ENCODE results near the gene DOCK7.
"Not testable (repeated sequence)": the region's sequence is repeated elsewhere in the genome, so short reads cannot be mapped to it uniquely, and the experiment has no call there.

Gene DOCK7

GRCh38 chr1:62691062-62691844 lies 3.1 kb upstream of the DOCK7 start:
- no peak for DNase-seq (ENCODE audit: low read depth)

- DNase-seq (ENCODE audit: low read depth), result peak; percentile 77
Observed at GRCh38 chr1:62689524-62689923, 1.3 kb upstream of the DOCK7 start.

- DNase-seq (ENCODE audit: low read depth), result peak; percentile 36
Observed at GRCh38 chr1:62688687-62689085, 500 bp upstream of the DOCK7 start.

DNA sequence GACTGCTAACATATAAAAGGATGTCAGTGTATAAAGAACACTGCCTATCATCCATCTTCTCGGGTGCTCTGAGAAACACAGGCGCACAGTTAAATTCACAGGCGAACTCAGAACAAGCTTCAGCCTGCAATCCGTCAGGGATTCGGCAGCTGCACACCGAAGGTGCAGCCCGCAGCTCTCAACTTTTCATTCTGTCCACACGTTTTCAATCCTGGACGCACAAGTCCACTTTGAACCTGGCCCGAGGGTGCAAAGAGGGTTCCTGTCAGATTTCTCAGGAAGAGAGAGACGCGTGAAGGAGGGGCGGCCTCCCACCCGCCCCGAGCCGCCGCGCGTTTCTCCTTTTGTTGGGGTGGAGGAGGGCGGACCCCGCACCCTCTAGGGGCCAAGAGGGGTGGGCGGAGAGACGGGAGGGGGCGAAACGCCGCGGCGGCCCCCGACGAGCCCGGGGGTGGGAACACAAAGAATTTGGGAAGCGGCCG lies 724 bp downstream of the DOCK7 start:
- peak; percentile 51 for DNase-seq (ENCODE audit: low read depth)

DNA sequence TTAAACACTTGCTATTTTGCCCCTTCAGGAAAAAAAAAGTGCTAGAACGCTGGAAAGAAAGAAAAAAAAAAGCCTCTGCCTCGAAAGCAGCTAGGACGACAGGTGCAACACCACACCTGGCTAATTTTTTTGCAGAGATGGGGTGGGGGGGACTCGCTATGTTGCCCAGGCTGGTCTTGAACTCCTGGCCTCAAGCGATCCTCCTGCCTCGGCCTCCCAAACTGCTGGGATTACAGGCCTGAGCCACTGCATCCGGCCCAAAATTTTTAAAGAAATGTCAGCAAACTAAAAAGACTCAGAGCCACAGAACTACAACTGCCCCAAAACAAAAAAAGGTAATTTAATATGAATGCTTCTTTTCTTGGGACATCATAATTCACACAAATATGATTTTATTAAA lies 1.4 kb downstream of the DOCK7 start:
- DNase-seq (ENCODE audit: low read depth), result no peak

GRCh38 chr1:62685431-62685859 lies 2.7 kb downstream of the DOCK7 start:
- DNase-seq (ENCODE audit: low read depth), result peak; percentile 60

GRCh38 chr1:62682531-62682930 lies 5.7 kb downstream of the DOCK7 start:
- DNase-seq (ENCODE audit: low read depth), result no peak

GRCh38 chr1:62680992-62681391 lies 7.2 kb downstream of the DOCK7 start:
- DNase-seq (ENCODE audit: low read depth), result not testable (repeated sequence)

GRCh38 chr1:62677822-62678221 lies 10.4 kb downstream of the DOCK7 start:
- not testable (repeated sequence) for DNase-seq (ENCODE audit: low read depth)

- DNase-seq (ENCODE audit: low read depth), result no peak
Observed at GRCh38 chr1:62676611-62677356, 11.4 kb downstream of the DOCK7 start.

- DNase-seq (ENCODE audit: low read depth), result no peak
Observed at GRCh38 chr1:62673629-62674028, 14.6 kb downstream of the DOCK7 start.

- no peak for DNase-seq (ENCODE audit: low read depth)
Observed at GRCh38 chr1:62672029-62672428, 16.2 kb downstream of the DOCK7 start.

DNA sequence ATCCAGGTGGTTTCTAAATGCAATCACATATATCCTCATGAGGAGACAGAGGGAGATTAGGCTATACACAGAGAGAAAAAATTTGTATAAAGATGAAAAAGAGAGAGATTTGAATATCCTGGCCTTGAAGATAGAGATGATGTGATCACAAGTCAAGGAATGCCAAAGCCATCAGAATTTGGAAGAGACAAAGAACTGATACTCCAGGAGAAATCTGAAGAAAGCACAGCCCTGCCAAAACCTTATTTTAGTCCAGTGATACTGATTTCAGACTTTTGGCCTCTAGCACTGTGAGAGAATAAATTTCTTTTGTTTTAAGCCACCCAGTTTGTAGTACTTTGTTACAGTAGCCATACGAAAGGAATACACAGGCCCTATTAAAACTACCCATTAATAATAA lies 33.4 kb downstream of the DOCK7 start:
- DNase-seq (ENCODE audit: low read depth), result no peak

GRCh38 chr1:62652387-62652786 lies 35.8 kb downstream of the DOCK7 start:
- DNase-seq (ENCODE audit: low read depth), result no peak

GRCh38 chr1:62643283-62643682 lies 44.9 kb downstream of the DOCK7 start:
- no peak for DNase-seq (ENCODE audit: low read depth)

DNA sequence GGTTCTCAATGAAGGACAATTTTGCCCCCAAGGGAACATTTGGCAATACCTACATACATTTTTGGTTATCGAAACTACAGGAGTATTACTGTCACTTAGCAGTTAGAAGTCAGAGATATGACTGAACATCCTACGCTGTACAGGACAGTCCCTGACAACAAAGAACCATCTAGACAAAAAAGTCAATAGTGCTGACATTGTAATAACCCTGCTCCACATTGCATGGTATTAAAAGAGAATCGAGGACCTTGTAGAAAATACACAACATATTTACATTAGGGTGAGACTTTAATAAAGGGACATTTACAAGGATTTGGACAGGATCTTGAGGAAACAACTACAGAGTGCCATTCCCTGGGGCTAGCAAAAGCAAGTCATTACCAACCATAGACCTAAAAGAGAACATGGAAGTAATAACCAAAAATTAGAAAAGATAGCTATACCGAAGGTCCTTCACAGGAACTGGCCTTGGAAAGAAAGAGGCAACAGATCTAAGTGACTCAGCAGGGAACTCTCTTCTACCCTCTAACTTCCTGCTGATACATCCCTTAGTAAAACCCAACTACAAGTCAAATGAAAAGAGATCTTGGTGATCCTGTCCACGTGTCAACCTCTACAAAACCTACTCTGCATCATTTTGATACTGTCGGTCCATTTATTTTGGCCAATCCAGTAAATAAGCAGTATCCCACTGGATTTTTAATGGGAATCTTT lies 50.6 kb downstream of the DOCK7 start:
- peak; percentile 52 for DNase-seq (ENCODE audit: low read depth)

- no peak for DNase-seq (ENCODE audit: low read depth)
Observed at GRCh38 chr1:62628506-62628905, 59.7 kb downstream of the DOCK7 start.

GRCh38 chr1:62625415-62625814 lies 62.8 kb downstream of the DOCK7 start:
- DNase-seq (ENCODE audit: low read depth), result peak; percentile 30

DNA sequence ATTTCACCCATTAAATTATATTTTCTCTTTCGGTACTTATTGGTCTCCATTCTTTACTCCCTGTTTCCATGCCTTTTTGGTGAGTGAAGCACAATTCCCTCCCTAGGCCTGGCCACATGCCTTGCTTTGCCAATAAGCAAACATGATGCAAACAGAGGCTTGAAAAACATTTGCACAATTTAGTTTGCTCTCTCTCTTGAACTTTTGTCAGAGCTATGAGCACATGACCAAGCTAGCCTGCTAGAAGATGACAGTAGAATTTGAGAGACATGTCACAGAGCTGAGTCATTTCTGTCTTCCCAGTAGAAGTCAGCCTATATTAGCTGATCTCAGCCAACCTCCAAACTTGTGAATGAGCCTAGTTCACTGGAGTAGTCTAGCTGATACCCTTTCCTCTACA lies 66.3 kb downstream of the DOCK7 start:
- DNase-seq (ENCODE audit: low read depth), result peak; percentile 98

GRCh38 chr1:62613890-62614289 lies 74.3 kb downstream of the DOCK7 start:
- peak; percentile 25 for DNase-seq (ENCODE audit: low read depth)

- no peak for DNase-seq (ENCODE audit: low read depth)
Observed at GRCh38 chr1:62613325-62613727, 74.9 kb downstream of the DOCK7 start.

DNA sequence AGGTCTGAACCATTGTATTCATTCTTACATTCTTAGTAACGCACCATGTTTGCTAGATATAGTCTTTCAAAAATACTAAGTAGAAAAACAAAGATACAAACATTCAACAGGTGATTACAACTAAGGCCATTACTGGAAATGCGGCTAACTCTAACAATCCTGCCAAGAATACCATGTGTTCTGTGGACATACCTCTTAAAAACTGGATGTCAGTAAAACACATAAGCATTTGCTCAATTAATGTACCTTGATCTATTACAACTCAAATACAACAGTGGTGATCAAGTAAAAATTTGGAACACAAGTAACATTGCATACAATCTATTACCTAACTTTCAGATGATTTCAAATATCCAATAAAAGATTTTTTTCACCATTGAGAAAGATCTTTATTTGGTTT lies 75.4 kb downstream of the DOCK7 start:
- DNase-seq (ENCODE audit: low read depth), result no peak

- DNase-seq (ENCODE audit: low read depth), result not testable (repeated sequence)
Observed at GRCh38 chr1:62610588-62610987, 77.6 kb downstream of the DOCK7 start.

Measured in iris pigment epithelial cell (primary cell).